ENCODE data around the gene RASAL1. TPM values are rescaled to one million over a fixed set of nuclear protein-coding genes. Genes with fewer than 3 reads are reported as not detected.
A peak's percentile ranks its signal among the peaks of the same experiment; 100 is the strongest.

RASAL1 gene
- total RNA-seq, 1 experiment from 2014 or later, result 0.33 TPM

DNA sequence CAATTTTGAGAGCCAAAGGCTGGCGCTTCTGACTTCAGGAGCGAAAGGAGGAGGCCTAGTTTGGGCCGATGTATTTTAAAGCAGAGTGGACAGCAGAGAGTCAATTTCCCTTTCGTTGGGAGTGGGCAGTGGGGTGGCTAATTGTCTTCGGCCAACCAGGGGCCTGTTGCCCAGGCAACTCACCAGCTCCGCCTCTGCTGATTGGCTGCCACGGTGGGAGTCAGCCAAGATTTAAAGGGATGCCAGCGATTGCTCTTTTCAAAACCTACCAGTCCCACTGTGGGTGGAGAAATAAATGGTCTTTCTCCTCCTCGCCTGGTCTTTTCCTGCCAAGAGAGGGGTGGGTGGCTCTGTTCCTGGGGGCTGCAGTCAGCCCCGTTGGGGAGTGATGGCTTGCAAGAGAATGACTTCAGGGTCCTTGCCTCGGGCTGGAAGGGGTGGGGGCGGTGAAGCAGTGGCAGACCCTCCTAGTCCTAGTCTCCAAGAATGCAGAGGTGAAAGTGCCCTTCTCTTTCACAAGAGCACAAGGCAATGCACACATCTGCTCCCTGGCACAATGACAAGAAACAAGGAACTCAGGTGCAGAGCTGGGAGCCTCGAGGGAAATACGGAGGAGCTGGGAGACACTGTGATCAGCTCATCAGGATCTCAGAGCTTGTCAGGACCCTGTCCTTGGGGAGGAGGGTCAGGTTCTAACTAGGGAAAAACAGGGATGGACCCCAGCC lies 37.7 kb downstream of the RASAL1 start:
- DNase-seq (ENCODE audit: low spot score), result no peak

DNA sequence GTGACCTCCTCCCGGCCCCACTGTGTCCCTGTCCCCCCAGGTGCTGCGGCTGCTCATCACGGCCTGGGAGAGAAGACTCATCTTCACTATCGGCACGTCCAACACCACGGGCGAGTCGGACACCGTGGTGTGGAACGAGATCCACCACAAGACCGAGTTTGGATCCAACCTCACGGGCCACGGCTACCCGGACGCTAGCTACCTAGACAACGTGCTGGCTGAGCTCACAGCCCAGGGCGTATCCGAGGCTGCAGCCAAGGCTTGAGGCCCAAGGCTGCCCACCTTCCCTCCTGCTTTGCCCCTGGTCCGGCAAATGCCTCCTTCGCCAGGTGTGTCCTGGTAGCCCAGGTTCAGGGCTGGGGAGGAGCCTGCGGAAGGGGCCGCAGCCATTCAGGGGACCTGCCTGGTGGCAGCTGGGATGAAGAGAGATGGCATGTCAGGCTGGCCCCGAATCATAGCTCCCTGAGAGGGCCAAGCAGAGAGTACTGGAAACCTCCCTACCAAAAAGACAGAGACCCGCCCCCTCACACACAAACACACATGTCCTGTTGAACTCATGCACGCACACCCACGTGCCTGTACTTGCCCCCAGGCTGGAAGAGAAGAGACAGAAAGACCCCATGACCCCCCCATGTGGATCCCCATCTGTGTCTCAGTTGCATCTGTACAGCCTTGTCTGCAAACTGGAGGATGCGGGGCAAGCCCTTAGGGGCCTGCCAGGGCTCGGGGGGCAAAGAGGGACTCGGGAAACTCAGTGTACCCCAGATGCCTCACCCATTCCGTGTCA lies 38.7 kb downstream of the RASAL1 start:
- no peak for DNase-seq (ENCODE audit: low spot score)

DNA sequence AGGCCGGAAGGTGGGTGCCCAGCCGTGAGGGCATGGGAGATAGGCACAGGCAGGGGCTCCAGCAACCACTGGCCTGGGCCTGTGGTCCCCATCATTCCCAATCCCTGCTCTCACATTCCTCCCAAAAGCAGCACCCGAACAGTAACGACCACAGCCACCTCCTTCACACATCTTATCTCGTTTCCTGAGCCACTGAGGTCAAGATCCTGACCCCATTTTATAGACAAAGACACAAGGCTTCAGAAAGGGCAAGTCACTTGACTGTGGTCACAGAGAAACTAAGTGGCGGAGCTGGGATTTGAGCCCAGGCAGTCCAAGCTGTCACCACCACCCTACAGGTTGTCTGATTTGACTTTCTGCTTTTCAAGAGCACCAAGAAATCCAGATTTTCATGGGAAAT lies 40.2 kb downstream of the RASAL1 start:
- DNase-seq (ENCODE audit: low spot score), result no peak

DNA sequence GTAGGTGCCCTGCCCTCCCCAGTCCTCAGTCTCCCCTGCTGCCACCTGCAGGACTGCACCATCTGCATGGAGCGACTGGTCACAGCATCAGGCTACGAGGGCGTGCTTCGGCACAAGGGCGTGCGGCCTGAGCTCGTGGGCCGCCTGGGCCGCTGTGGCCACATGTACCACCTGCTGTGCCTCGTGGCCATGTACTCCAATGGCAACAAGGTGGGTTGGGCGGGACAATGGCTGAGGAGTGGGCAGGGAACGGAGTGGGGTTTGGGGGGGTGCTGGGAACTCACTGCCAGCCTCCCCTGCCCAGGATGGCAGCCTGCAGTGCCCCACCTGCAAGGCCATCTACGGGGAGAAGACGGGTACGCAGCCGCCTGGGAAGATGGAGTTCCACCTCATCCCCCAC lies 40.8 kb downstream of the RASAL1 start:
- DNase-seq (ENCODE audit: low spot score), result no peak

DNA sequence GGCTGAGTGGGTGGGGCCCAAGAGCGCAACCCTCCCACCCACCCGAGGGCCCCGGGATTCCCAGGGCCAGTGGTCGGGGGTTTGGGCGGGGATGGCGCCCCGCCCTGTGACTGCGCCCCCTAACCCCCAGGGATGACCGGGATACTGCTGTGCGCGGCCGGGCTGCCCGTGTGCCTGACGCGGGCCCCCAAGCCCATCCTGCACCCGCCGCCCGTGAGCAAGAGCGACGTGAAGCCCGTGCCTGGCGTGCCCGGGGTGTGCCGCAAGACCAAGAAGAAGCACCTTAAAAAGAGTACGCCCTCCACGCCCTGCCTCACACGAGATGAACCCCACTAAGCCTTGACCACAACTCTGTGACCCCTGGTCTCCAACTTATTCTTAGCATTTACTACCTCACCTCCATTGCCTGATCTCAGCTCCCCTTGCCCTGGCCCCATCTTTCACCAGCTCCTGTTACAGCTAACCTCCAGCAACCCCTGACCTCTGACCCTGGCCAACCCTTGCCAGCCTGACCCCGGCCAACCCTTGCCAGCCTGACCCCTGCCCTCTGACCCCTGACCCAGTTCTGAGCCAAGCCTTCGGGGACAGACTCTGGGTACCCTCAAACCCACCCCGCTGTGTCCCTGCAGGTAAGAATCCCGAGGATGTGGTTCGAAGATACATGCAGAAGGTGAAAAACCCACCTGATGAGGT lies 42.0 kb downstream of the RASAL1 start:
- DNase-seq (ENCODE audit: low spot score), result no peak

DNA sequence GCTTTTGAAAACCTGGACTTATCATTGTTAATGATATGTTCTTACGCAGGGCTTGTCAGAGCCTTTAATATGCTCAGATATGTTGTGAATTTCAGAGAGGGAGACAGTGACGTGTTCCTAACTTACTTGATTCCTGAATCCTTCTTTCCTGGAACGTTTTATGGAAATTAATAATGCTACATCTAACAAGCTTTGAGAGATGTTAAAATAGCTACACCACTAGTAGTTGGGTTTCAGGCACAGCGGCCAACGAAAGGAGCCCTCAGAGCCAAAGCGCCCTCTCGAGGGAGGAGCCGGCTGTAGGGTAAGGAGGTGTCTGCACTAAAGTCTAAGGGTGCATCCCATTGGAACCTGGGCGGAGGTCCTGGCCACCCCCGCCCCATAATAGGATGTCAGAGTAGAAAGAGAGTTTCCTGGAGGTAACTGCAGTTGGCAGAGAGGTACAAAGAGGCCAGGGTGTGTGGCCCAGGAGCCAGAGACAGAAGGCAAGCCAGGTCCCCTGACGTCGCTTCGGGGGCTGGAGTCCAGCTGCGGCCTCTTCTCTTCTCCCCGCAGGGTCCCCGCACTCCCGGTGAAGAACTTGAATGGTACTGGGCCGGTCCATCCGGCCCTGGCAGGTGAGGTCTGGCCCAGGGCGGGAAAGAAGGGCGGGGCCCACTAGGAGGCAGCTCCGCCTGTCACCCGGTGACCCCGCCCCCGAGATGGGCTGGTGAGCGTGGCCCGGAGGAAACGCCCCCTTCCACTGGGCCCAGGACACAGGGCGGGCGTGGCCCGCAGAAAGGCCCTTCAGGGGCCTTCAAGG lies 42.8 kb downstream of the RASAL1 start:
- DNase-seq (ENCODE audit: low spot score), result peak; percentile 17

DNA sequence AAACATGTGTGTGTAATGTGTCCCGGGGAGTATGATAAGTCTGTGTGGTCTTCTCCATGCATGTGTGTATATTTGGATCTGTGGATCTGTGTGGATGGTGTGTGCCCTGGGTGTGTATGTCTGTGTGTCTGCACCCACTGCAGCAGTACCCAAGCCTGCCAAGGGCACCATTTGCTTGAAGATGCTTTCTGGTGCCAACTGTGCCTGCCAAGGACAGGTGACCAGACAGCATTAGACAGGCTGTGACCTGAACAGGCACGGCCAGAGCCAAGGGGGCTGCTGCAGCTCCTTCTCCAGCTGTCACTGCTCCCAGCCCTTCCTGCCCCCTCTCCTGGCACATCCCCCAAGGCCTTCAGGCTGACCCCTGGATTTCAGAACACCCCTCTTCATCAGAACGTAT lies 44.1 kb downstream of the RASAL1 start:
- no peak for DNase-seq (ENCODE audit: low spot score)

DNA sequence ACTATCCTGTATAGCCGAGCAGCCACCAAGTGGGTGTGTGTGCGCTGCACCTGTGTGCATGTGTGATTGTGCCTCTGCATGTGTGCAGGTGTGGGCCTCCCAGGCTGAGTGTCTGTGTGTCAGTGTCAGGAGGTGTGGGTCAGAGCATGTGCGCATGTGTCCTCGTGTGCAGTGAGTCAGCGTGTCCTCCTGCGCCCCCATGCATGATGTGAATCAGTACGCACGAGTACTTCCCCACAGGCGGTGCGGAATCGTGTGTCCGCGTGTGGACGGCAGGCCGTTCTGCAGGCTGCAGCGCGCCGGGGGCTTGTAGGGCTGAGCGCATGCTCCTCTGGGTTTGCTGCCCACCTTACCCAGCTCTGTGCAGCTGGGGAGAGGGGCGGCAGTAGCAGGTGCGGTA lies 44.8 kb downstream of the RASAL1 start:
- no peak for DNase-seq (ENCODE audit: low spot score)

DNA sequence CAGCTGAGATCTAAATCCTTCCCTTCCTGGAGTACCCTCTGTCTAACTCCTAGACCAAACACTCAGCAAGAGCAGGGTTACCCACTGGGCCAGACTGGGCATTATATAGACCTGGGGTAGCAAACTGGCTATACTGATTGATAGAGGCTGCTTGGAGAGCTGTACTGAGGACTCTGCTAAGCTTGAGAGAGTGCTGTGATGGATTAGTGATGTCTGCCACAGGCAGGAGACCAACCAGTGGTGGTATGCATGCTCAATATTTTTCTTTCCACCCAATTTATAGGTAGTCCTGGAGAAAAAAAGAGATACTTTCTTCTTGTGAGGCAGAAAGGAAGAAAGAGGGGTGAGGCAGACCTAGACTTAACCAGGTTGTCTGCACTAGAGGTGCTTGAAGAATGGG lies 45.7 kb downstream of the RASAL1 start:
- no peak for DNase-seq (ENCODE audit: low spot score)

DNA sequence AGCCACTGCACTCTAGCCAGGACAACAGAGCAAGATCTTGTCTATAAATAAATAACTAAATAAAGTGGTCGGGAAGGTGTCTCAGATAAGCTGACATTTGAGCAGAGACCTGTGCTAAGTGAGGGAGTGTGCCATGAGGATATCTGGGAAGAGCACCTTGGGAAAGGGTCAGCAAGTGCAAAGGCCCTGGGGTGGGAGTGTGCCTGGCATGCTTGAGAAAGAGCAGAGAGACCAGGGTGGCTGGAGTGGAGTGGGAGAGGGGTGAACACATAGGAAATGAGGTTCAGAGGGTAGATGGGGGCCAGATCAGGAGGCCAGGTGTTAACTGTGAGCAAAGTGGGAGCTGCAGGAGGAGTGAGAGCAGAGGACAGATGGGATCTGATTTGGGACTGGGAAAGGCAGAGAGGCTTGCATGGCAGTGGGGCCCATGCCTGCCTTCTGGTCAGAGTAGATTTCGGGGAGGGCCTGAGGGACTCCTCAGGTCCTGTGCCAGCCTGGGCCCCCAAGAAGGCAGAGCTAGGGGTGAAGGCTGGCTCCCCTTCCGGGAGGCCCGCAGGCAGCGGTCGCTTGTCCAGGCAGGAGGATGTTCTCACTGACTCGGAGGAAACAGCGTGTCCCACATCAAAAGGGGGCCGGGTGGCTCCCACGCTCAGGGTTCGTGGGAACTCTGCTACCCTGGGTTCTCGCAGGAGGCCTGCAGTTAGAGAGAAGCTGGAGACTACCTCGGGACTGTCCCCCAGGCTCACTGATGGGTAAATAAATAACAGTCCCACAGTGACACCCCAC lies 46.4 kb downstream of the RASAL1 start:
- no peak for DNase-seq (ENCODE audit: low spot score)

DNA sequence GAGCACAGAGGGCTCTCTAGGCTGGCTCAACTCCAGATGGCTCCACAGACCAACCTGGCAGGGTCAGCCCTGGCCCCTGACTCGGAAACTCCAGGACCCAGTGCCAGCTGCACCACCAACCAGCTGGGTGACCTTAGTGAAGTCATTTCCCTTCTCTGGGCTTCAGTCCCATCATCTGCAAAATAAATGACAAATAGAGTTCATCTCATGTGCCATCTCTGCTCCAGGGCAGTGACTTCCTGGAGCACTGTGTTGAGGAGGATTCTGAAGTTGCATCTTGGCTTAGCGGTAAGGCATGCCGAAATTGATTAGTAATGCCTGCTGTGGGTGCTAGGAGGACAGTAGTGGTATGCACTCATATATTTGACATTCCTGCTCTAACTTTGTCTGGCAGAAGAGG lies 47.5 kb downstream of the RASAL1 start:
- DNase-seq (ENCODE audit: low spot score), result no peak

DNA sequence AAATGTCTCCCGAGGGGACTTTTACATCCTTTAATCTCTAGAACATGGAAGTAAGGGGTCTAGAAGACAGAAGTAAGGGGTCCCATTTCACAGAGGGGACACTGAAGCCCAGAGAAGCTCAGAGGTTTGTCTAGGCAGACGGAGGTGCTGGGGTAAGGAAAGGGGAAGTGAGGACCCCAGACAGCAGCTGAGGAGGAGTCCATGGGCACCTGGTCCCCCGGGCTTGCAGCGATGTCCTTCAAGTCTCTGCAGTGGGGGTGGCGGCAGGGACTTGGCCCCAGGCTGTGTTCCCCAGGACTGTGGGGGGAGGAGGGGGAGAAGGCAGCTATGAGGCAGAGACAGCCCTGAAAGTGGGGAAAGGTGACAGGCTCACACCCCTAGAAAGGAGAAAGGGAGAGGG lies 48.4 kb downstream of the RASAL1 start:
- DNase-seq (ENCODE audit: low spot score), result no peak

DNA sequence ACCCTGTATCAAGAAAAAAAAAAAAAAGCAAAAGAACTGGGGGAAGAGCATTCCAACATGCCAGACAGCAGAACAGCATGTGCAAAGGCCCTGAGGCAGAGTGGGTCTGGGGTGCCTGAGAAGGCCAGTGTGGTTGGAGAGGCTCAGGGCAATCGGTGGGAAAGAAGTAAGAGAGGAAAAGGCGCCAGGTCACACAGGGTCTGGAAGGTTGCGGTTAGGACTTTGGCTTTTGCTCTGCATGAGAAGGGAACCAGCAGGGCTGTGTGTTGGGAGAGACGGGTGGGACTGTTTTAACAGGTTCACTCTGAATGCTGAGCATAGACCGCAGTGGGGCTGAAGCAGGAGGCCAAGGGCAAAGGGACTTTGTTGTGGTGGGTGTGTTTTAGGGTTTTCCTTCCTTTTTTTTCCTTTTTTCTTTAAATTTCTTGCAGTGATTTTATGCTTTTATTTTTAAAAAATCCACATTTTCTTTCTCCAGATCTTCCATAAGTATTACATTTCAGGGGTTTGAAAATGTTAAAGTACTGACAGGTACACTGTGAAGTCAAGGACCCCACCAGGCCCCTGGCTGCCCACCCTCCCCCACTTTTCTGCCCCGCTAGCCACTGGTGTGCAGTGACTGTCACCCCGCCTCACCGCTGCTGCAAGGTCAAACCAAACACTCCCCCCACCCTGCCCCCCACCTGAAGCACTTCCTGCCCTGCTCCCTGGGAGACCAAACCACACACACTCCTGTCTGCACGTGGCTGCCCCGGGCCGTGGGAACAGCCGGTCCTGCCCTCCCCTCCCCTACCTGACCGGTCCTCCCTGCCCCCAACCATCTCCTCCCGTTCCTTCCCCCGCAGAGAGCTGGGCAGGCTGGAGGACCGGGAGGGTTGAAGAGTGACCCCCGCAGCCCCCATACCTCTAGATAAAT lies 49.1 kb downstream of the RASAL1 start:
- DNase-seq (ENCODE audit: low spot score), result no peak

DNA sequence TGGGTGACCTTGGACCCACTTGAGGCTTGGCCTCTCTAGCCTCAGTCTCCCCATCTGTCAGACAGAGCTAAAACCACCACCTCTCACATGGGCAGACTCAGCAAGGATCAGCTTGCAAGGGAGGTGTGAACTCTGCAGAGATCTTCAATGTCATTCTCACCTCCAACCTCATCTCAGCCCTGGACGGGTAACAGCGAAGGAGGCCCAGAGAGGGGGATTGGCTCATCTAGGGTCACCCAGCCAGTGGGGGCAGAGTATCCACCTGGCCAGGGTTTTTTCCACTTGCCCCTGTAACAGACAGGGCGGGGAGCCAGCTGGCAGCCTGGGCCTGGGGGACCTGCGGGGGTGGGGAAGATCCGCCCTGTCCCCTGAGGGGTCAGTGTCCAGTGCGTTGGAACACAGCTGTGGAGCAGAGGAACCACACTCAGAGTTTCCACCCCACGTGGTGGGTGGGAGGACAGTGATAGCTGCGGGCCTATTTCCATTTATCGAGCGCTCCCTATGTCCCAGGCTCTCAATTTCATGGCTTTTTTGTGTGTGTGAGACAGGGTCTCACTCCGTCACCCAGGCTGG lies 51.6 kb downstream of the RASAL1 start:
- DNase-seq (ENCODE audit: low spot score), result no peak

DNA sequence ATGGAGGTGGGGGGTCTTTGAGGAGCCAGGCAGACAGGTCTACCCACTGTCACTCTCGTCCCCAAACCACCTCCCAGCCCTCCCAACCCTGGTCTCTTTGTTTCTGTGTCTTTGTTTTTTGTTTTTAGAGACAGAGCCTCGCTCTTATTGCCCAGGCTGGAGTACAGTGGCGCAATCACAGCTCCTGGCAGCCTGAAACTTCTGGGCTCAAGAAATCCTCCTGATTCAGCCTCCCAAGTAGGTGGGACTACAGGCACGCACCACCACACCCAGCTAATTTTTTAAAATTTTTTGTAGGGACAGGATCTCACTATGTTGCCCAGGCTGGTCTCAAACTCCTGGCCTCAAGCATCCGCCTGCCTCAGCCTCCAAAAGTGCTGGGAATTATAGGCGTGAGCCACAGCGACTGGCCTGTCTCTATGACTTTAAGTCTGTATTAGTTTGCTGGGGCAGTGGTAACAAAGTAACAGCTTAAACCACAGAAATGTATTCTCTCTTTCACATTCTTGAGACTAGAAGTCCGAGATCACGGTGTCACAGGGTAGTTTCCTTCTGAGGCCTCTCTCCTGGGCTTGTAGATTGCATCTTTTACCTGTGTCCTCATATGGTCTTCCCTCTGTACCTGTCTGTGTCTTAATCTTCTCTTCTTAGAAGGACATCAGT lies 52.9 kb downstream of the RASAL1 start:
- DNase-seq (ENCODE audit: low spot score), result no peak

DNA sequence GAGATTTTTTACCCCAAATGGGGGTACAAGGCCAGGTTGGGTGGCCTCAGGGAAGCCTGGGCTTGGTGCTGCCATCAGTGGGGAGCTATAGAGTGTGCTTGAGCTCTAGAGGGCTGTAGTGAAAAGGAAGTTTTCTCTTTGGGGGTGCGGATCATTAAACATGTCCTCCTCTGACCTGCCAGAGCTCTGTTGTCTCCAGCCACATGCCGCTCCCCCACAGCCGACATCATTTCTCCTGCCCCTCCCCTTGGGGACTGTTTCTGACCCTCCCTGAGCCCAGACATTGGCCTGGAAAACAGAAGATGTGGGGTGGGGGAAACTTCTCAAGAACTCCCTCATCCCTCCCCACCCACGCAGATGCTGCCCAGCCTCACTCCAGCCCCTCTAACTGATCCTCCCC lies 53.7 kb downstream of the RASAL1 start:
- no peak for DNase-seq (ENCODE audit: low spot score)

DNA sequence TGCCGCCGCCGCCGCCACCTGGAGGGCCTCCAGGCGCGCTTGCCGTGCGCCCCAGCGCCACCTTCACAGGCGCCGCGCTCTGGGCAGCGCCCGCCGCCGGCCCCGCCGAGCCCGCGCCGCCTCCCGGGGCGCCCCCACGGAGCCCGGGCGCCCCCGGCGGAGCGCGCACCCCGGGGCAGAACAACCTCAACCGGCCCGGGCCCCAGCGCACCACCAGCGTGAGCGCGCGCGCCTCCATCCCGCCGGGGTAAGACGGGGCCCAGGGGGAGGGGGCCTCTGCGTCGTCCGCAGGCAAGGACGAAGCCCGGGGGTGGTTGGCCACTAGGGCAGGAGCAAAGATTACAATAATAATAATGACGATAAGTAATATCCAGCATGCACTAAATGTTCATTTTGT lies 57.7 kb downstream of the RASAL1 start:
- no peak for DNase-seq (ENCODE audit: low spot score)

DNA sequence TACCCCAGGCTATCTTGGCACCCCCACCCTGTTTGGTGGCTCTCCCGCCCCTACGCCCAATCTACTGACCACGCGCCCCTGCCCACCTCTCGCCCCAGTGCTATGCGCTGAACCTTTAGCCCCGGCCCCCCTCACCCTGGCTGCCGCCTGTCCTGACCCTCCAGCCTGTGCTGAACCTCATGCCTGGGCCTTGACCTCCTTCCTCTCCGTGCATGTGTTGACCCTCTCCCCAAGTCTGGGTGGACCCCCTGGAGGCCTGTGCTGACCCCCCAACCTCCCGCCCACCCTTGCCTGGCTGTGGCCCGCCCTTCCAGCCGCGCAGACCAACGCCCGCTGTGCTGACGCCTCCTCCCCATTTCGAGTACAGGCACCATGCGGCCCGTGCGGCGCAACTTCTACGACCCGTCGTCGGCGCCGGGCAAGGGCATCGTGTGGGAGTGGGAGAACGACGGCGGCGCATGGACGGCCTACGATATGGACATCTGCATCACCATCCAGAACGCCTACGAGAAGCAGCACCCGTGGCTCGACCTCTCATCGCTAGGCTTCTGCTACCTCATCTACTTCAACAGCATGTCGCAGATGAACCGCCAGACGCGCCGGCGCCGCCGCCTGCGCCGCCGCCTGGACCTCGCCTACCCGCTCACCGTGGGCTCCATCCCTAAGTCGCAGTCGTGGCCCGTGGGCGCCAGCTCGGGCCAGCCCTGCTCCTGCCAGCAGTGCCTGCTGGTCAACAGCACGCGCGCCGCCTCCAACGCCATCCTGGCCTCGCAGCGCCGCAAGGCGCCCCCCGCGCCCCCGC lies 58.3 kb downstream of the RASAL1 start:
- DNase-seq (ENCODE audit: low spot score), result no peak

Measured in HT-29 (cell line).